SK-N-SH (cell line): ENCODE data around the gene DNAH10. TPM values are rescaled to one million over a fixed set of nuclear protein-coding genes. Genes with fewer than 3 reads are reported as not detected.

ENCODE experiments used
- CTCF ChIA-PET: fragments of 300-600, 350-600 bp; formaldehyde crosslinking; extraction: SDS; loops from one replicate; lab custom pipeline; 2021; lab: Yijun Ruan, JAX
- POLR2A ChIA-PET: fragments of 350-600 bp; sonication (Branson Sonifier 250); formaldehyde crosslinking; extraction: SDS; loops from one replicate; lab custom pipeline; 2020; ENCODE audit warnings: antibody characterized with exemption, inconsistent platforms; lab: Yijun Ruan, JAX
- DNase-seq: peaks from one replicate; pipeline ENCODE4 v3.0.0; 2012
- H2AFZ ChIP-seq: fragments of 200-600 bp; sonication (generic); 2 replicates; pipeline ENCODE4 v1.8.1; 2016; ENCODE audit warnings: antibody characterized with exemption, mild to moderate bottlenecking, low read depth
- H3F3A ChIP-seq: fragments of 200-600 bp; sonication (generic); replicated peaks from 2 replicates; pipeline ENCODE3; 2016; ENCODE audit warnings: antibody characterized with exemption, mild to moderate bottlenecking; ENCODE audit not compliant: insufficient read depth
- H3K27ac ChIP-seq, 2 experiments: fragments of 200-500 bp in 1 of 2; fragments of 200-600 bp in 1 of 2; sonication (Bioruptor generic) in 1 of 2; sonication (generic), shearing (Covaris generic) in 1 of 2; 2 replicates each; pipeline versions ENCODE4 v1.5.1 to v1.6.1; 2014 to 2016; ENCODE audit warnings: low read depth in 2 of 2, inconsistent platforms in 1 of 2, low read length in 1 of 2, mild to moderate bottlenecking in 1 of 2, mixed read lengths in 1 of 2
- H3K27me3 ChIP-seq: fragments of 200-600 bp; sonication (generic), shearing (Covaris generic); 2 replicates; pipeline ENCODE4 v1.6.1; 2016; ENCODE audit warnings: mixed run types; ENCODE audit not compliant: insufficient read depth
- H3K36me3 ChIP-seq, 2 experiments: fragments of 200-500 bp in 1 of 2; fragments of 200-600 bp in 1 of 2; sonication (Bioruptor generic) in 1 of 2; sonication (generic) in 1 of 2; replicated peaks in 1 of 2; 2 replicates each; pipeline versions ENCODE3 to v1.5.1; 2014 to 2016; ENCODE audit warnings: low read length in 1 of 2, mild to moderate bottlenecking in 1 of 2; ENCODE audit not compliant: insufficient read depth in 2 of 2, control insufficient read depth in 1 of 2
- H3K4me1 ChIP-seq, 2 experiments: fragments of 200-500 bp in 1 of 2; fragments of 200-600 bp in 1 of 2; sonication (Bioruptor generic) in 1 of 2; sonication (generic), shearing (Covaris generic) in 1 of 2; 2 replicates each; pipeline versions ENCODE4 v1.5.1 to v1.6.1; 2014 to 2016; ENCODE audit warnings: low read depth in 1 of 2, low read length in 1 of 2, mixed run types in 1 of 2; ENCODE audit not compliant: insufficient read depth in 2 of 2, control insufficient read depth in 1 of 2
- H3K4me2 ChIP-seq: fragments of 200-600 bp; sonication (generic), shearing (Covaris generic); 2 replicates; pipeline ENCODE4 v1.6.1; 2017; ENCODE audit warnings: mixed run types
- H3K4me3 ChIP-seq, 2 experiments: fragments of 200-500 bp in 1 of 2; fragments of 200-600 bp in 1 of 2; sonication (Bioruptor generic) in 1 of 2; sonication (generic), shearing (Covaris generic) in 1 of 2; 2 replicates each; pipeline versions ENCODE4 v1.5.1 to v1.8.1; 2014 to 2016; ENCODE audit warnings: low read depth in 2 of 2, inconsistent platforms in 1 of 2, low read length in 1 of 2, mild to moderate bottlenecking in 1 of 2, mixed read lengths in 1 of 2, moderate library complexity in 1 of 2
- H3K79me2 ChIP-seq: fragments of 200-600 bp; sonication (generic); 2 replicates; pipeline ENCODE4 v1.8.1; 2017; ENCODE audit warnings: mild to moderate bottlenecking; ENCODE audit not compliant: insufficient read depth
- H3K9ac ChIP-seq: fragments of 200-600 bp; sonication (generic); 2 replicates; pipeline ENCODE4 v1.6.1; 2017; ENCODE audit warnings: mixed run types
- H3K9me2 ChIP-seq: fragments of 200-600 bp; sonication (generic); 2 replicates; pipeline ENCODE4 v1.6.1; 2017; ENCODE audit warnings: mixed run types
- H3K9me3 ChIP-seq: fragments of 200-600 bp; sonication (generic); 2 replicates; pipeline ENCODE4 v1.6.1; 2017; ENCODE audit warnings: mixed run types, mild to moderate bottlenecking, moderate library complexity
- H4K20me1 ChIP-seq: fragments of 200-600 bp; sonication (generic); 2 replicates; pipeline ENCODE4 v1.6.1; 2017; ENCODE audit warnings: mild to moderate bottlenecking, mixed run types; ENCODE audit not compliant: insufficient read depth
- CTCF ChIP-seq: fragments of 200-600 bp; sonication (generic); IDR thresholded peaks from 2 replicates; pipeline ENCODE4 v1.6.1; 2017; ENCODE audit warnings: antibody characterized with exemption, mild to moderate bottlenecking, moderate library complexity
- ELF1 ChIP-seq: IDR thresholded peaks from 2 replicates; pipeline ENCODE4 v1.4.0; 2012
- EP300 ChIP-seq, 2 experiments: IDR thresholded peaks; 2 replicates each; pipeline versions ENCODE4 v1.4.0 to v1.6.1; 2012; ENCODE audit warnings: borderline replicate concordance in 1 of 2, low read depth in 1 of 2, low read length in 1 of 2
- FOSL2 ChIP-seq: IDR thresholded peaks from 2 replicates; pipeline ENCODE4 v1.4.0; 2012; ENCODE audit warnings: low read depth, mild to moderate bottlenecking, moderate library complexity, borderline replicate concordance
- FOXJ3 ChIP-seq: sonication (generic); formaldehyde crosslinking; IDR thresholded peaks from 2 replicates; pipeline ENCODE4 v1.5.1; 2020; ENCODE audit warnings: mild to moderate bottlenecking, missing genetic modification reagents
- GABPA ChIP-seq: IDR thresholded peaks from 2 replicates; pipeline ENCODE4 v1.4.0; 2012; ENCODE audit warnings: low read depth, mild to moderate bottlenecking
- GATA2 ChIP-seq: sonication (generic); formaldehyde crosslinking; IDR thresholded peaks from 2 replicates; pipeline ENCODE4 v1.5.0; 2020; ENCODE audit warnings: mild to moderate bottlenecking, missing genetic modification reagents
- JUND ChIP-seq: IDR thresholded peaks from 2 replicates; pipeline ENCODE4 v1.4.0; 2012
- MAX ChIP-seq: IDR thresholded peaks from 2 replicates; pipeline ENCODE4 v1.4.0; 2012; ENCODE audit warnings: low read depth
- MXI1 ChIP-seq: IDR thresholded peaks from 2 replicates; pipeline ENCODE4 v1.6.1; 2012; ENCODE audit warnings: mild to moderate bottlenecking, low read depth, low read length, improper control_type of control experiment
- NFIC ChIP-seq: IDR thresholded peaks from 2 replicates; pipeline ENCODE4 v1.4.0; 2012; ENCODE audit warnings: borderline replicate concordance
- PBX3 ChIP-seq: IDR thresholded peaks from 2 replicates; pipeline ENCODE4; 2012
- POLR2AphosphoS5 ChIP-seq: IDR thresholded peaks from 2 replicates; pipeline ENCODE4 v1.6.1; 2012; ENCODE audit warnings: low read depth, low read length
- RAD21 ChIP-seq: IDR thresholded peaks from 2 replicates; pipeline ENCODE4 v1.6.1; 2012; ENCODE audit warnings: mild to moderate bottlenecking, low read length
- RXRA ChIP-seq: IDR thresholded peaks from 2 replicates; pipeline ENCODE4 v1.4.0; 2012; ENCODE audit warnings: low read depth, mild to moderate bottlenecking, borderline replicate concordance
- SMC3 ChIP-seq: IDR thresholded peaks from 2 replicates; pipeline ENCODE4 v1.6.1; 2012; ENCODE audit warnings: low read depth, low read length, improper control_type of control experiment
- TEAD4 ChIP-seq: IDR thresholded peaks from 2 replicates; pipeline ENCODE4 v1.4.0; 2012; ENCODE audit warnings: mild to moderate bottlenecking, borderline replicate concordance; ENCODE audit not compliant: insufficient read depth
- USF1 ChIP-seq: IDR thresholded peaks from 2 replicates; pipeline ENCODE4 v1.4.0; 2012; ENCODE audit warnings: low read depth, borderline replicate concordance
- WGBS: methylation state at CpG from one replicate; pipeline ENCODE4 v1.1.6; 2017; ENCODE audit warnings: low lambda C conversion rate; 5-methylcytosine and 5-hydroxymethylcytosine counted together
- polyA plus RNA-seq, 3 experiments: library from polyadenylated mRNA; depleted of rRNA; stranded (reverse); fragments of >200 nt; gene quantifications; 2 replicates each; pipeline ENCODE4 v1.2.3, GENCODE V29; 2012

DNAH10 gene
- polyA plus RNA-seq, 1 of the 3 experiments (the other 2 are of a cell fraction) = 0.13 TPM

GRCh38 chr12:123879101-123879500 is 117.0 kb downstream of the DNAH10 start:
- Histone ChIP-seq H3K27me3 (peaks cover 16% of the 10 kb centered on the region; the same call in 1 of the 2 replicates), H3F3A (no peaks in the 10 kb centered on the region), H4K20me1 (no peaks in the 10 kb centered on the region), H3K27ac (no peak overlapping the region), H3K9me2 (no peaks in the 10 kb centered on the region), H3K4me2 (no peak overlapping the region), H3K36me3 (no peaks in the 10 kb centered on the region), H2AFZ (no peak overlapping the region), H3K4me3 (no peak overlapping the region), H3K9me3 (no peaks in the 10 kb centered on the region), H3K4me1 (no peaks in the 10 kb centered on the region), H3K79me2 (no peaks in the 10 kb centered on the region), H3K9ac (no peak overlapping the region)
- TF ChIP-seq NFIC = no peak
- TF ChIP-seq TEAD4 = no peak
- TF ChIP-seq PBX3 = no peak
- no peak for TF ChIP-seq SMC3
- no peak for TF ChIP-seq CTCF
- TF ChIP-seq JUND = no peak
- no peak for TF ChIP-seq EP300 (IDR thresholded peaks at IDR 0.05; ENCODE audit: borderline replicate concordance in 1 of 2, low read depth in 1 of 2, low read length in 1 of 2)
- no peak for TF ChIP-seq FOXJ3 (CRISPR knock-in tag)
- TF ChIP-seq RXRA = no peak
- no peak for TF ChIP-seq MXI1
- no peak for TF ChIP-seq FOSL2
- no peak for TF ChIP-seq GATA2 (CRISPR knock-in tag)
- no peak for TF ChIP-seq GABPA
- no peak for TF ChIP-seq POLR2AphosphoS5
- TF ChIP-seq RAD21 = no peak
- no peak for TF ChIP-seq MAX
- no peak for TF ChIP-seq ELF1
- TF ChIP-seq USF1 = no peak
- ChIA-PET CTCF (no interaction called here), POLR2A (no interaction called here)
- WGBS = 60% methylated on average over 11 of the region's 11 CpGs
- no peak for DNase-seq
